ENCODE measurements around the gene TNFAIP3. TPM values are rescaled to one million over a fixed set of nuclear protein-coding genes. Genes with fewer than 3 reads are reported as not detected.

Gene TNFAIP3
- total RNA-seq, 1 experiment from 2014 or later: 7.8 TPM

- no peaks in the 10 kb centered on the region for H3K9me3 ChIP-seq (replicated peaks)
- H3K27me3 ChIP-seq (replicated peaks): no peaks in the 10 kb centered on the region
- H3K27ac ChIP-seq: no peak overlapping the region
- no peak for DNase-seq (ENCODE audit: low read depth in 1 of 2, low spot score in 2 of 2)
- H3K4me3 ChIP-seq: no peak overlapping the region
- peaks cover 4% of the 10 kb centered on the region; the same call in 1 of the 2 replicates for H3K36me3 ChIP-seq
- peaks cover 10% of the 10 kb centered on the region for H3K4me1 ChIP-seq (replicated peaks)
Measured at GRCh38 chr6:137862419-137863090, 4.5 kb upstream of the TNFAIP3 start.

GRCh38 chr6:137863091-137863797 lies 3.8 kb upstream of the TNFAIP3 start:
- Histone ChIP-seq H3K27ac (no peak overlapping the region), H3K4me1 (replicated peaks) (peaks cover 10% of the 10 kb centered on the region), H3K36me3 (peaks cover 4% of the 10 kb centered on the region; the same call in 1 of the 2 replicates), H3K27me3 (replicated peaks) (no peaks in the 10 kb centered on the region), H3K4me3 (no peak overlapping the region), H3K9me3 (replicated peaks) (no peaks in the 10 kb centered on the region)
- DNase-seq (ENCODE audit: low read depth in 1 of 2, low spot score in 2 of 2): no peak

DNA sequence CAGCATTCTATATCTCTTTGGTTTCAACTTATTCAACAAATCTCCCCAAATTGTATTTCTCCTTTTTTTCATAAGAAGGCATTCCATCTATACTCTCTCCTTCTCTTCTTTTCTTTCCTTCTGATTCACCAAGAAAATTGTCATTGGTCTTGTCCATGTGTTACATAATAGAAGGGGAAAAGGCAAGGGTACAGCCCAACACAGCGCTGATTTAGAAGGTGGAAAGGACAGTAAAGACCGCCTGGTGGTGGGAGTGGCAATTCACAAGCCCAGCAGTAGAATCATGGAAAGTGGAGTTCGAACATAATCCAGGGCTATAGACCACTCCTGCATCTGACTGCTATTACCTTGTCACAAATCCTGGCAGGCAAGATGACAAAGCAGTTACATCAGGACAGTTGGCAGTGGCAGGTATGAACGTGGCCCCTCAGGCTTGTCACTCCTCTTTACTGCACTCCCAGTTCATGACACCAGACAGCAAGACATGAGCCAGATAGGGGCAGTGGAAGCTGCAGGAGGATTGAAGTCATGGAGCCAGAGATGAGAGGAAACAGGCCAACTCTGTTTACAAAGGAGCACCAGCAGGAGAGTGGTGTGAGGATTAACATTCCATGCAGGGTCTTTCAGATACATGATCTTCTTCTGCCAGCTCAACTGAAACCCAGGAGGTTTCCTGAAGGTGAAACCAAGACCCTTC lies 2.1 kb upstream of the TNFAIP3 start:
- no peak overlapping the region for H3K4me3 ChIP-seq
- no peaks in the 10 kb centered on the region for H3K27me3 ChIP-seq (replicated peaks)
- peaks cover 10% of the 10 kb centered on the region for H3K36me3 ChIP-seq
- H3K27ac ChIP-seq: no peak overlapping the region
- no peaks in the 10 kb centered on the region for H3K9me3 ChIP-seq (replicated peaks)
- DNase-seq (ENCODE audit: low read depth in 1 of 2, low spot score in 2 of 2): no peak
- peaks cover 25% of the 10 kb centered on the region for H3K4me1 ChIP-seq (replicated peaks)

- H3K4me3 ChIP-seq: peak overlapping the region; percentile 87
- H3K27ac ChIP-seq: peak overlapping the region; percentile 86
Measured at GRCh38 chr6:137866200-137866913, 702 bp upstream of the TNFAIP3 start.

GRCh38 chr6:137867685-137868509 lies 838 bp downstream of the TNFAIP3 start:
- DNase-seq (ENCODE audit: low read depth in 1 of 2, low spot score in 2 of 2): peak in 1 of 2 experiments; percentile 40
- peak overlapping the region; percentile 78 for H3K27ac ChIP-seq

More at GRCh38 chr6:137866200-137866913, 702 bp upstream of the TNFAIP3 start:
- peaks cover 35% of the 10 kb centered on the region for H3K4me1 ChIP-seq (replicated peaks)
- DNase-seq (ENCODE audit: low read depth in 1 of 2, low spot score in 2 of 2): peak in 1 of 2 experiments; percentile 81
- no peaks in the 10 kb centered on the region for H3K27me3 ChIP-seq (replicated peaks)
- no peaks in the 10 kb centered on the region for H3K9me3 ChIP-seq (replicated peaks)
- H3K36me3 ChIP-seq: peaks cover 13% of the 10 kb centered on the region

GRCh38 chr6:137868721-137869548 lies 1.9 kb downstream of the TNFAIP3 start:
- no peak for DNase-seq (ENCODE audit: low read depth in 1 of 2, low spot score in 2 of 2)
- H3K27ac ChIP-seq: no peak overlapping the region
- peak overlapping the region; percentile 87 for H3K4me3 ChIP-seq
- H3K36me3 ChIP-seq: peaks cover 33% of the 10 kb centered on the region
- peaks cover 55% of the 10 kb centered on the region for H3K4me1 ChIP-seq (replicated peaks)
- no peaks in the 10 kb centered on the region for H3K9me3 ChIP-seq (replicated peaks)
- no peaks in the 10 kb centered on the region for H3K27me3 ChIP-seq (replicated peaks)

More at GRCh38 chr6:137867685-137868509, 838 bp downstream of the TNFAIP3 start:
- Histone ChIP-seq H3K9me3 (replicated peaks) (no peaks in the 10 kb centered on the region), H3K27me3 (replicated peaks) (no peaks in the 10 kb centered on the region), H3K36me3 (peaks cover 27% of the 10 kb centered on the region), H3K4me1 (replicated peaks) (peaks cover 45% of the 10 kb centered on the region), H3K4me3 (peak overlapping the region; percentile 87)

DNA sequence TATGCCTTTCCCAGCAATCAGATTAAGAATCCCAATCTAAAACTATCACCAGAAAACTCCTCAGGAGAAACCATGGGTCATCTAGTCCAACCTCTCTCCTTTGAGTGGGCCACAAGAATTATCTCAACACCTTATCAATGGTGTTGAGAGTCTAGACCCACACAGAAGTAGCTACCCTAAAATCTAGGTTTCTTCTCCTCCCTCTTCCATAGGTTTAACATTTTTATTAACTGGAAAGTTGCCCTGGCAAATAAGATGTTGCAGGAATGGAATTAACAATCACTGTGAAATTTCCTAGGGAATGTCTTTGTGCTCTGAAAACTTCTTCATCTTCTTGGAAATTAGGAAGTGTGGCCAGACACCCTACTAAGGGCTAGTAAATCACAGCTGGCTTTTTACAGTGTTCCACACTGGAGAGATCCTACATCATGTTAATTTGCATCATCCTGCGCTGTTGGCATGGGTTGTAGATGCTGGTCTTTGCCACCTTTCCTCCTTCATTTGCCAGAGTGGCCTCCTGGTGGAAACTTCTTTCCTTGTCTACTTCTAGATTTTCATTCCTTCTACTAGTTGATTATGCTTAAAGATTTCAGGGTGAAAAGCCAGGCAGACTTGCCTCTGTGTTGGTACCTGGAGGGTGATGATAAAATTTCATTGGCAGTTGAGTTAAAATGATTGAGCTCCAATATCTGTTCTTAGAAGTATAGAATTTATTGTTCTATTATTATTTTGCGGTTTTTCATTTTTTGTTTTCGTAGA lies 2.7 kb downstream of the TNFAIP3 start:
- Histone ChIP-seq H3K4me3 (no peak overlapping the region), H3K4me1 (replicated peaks) (peaks cover 59% of the 10 kb centered on the region), H3K9me3 (replicated peaks) (no peaks in the 10 kb centered on the region), H3K27ac (no peak overlapping the region), H3K27me3 (replicated peaks) (no peaks in the 10 kb centered on the region), H3K36me3 (peaks cover 41% of the 10 kb centered on the region)
- DNase-seq (ENCODE audit: low read depth in 1 of 2, low spot score in 2 of 2): no peak

- no peaks in the 10 kb centered on the region for H3K9me3 ChIP-seq (replicated peaks)
- peaks cover 59% of the 10 kb centered on the region for H3K4me1 ChIP-seq (replicated peaks)
- no peak overlapping the region for H3K4me3 ChIP-seq
- H3K27me3 ChIP-seq (replicated peaks): no peaks in the 10 kb centered on the region
- no peak overlapping the region for H3K27ac ChIP-seq
- peaks cover 47% of the 10 kb centered on the region for H3K36me3 ChIP-seq
- no peak for DNase-seq (ENCODE audit: low read depth in 1 of 2, low spot score in 2 of 2)
Measured at GRCh38 chr6:137870308-137870644, 3.2 kb downstream of the TNFAIP3 start.

DNA sequence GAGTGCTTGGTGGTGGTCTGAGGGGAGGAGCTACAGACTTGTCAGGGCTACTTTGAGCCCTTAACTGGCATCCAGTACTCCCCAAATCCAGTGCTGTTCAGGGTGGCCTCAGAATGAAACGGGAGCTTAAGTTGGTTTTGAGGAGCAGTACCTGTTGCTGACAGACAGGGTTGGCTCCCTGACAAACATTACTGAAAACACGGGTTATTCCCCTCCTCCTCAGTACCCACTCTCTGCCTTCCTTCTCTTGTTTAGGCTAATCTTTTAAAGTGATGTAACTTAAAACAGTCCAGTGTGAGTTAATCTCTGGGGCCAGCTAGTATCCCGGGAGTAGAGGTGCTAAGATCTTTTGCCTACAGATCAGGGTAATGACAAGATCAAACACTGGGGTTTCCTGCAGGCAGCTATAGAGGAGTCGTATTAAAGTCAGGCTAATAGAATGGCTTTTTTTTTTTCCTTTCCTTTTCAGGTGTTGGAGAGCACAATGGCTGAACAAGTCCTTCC lies 3.7 kb downstream of the TNFAIP3 start:
- H3K27me3 ChIP-seq (replicated peaks): no peaks in the 10 kb centered on the region
- no peaks in the 10 kb centered on the region for H3K9me3 ChIP-seq (replicated peaks)
- H3K27ac ChIP-seq: no peak overlapping the region
- H3K4me3 ChIP-seq: no peak overlapping the region
- no peak for DNase-seq (ENCODE audit: low read depth in 1 of 2, low spot score in 2 of 2)
- H3K4me1 ChIP-seq (replicated peaks): peaks cover 59% of the 10 kb centered on the region
- peaks cover 52% of the 10 kb centered on the region for H3K36me3 ChIP-seq

- H3K4me1 ChIP-seq (replicated peaks): peaks cover 55% of the 10 kb centered on the region
- H3K27ac ChIP-seq: no peak overlapping the region
- no peaks in the 10 kb centered on the region for H3K9me3 ChIP-seq (replicated peaks)
- no peak for DNase-seq (ENCODE audit: low read depth in 1 of 2, low spot score in 2 of 2)
- H3K4me3 ChIP-seq: no peak overlapping the region
- H3K27me3 ChIP-seq (replicated peaks): no peaks in the 10 kb centered on the region
- H3K36me3 ChIP-seq: peaks cover 57% of the 10 kb centered on the region
Measured at GRCh38 chr6:137871291-137871690, 4.2 kb downstream of the TNFAIP3 start.

GRCh38 chr6:137871831-137872454 lies 4.9 kb downstream of the TNFAIP3 start:
- Histone ChIP-seq H3K4me3 (no peak overlapping the region), H3K36me3 (peaks cover 63% of the 10 kb centered on the region), H3K27me3 (replicated peaks) (no peaks in the 10 kb centered on the region), H3K9me3 (replicated peaks) (no peaks in the 10 kb centered on the region), H3K4me1 (replicated peaks) (peaks cover 52% of the 10 kb centered on the region), H3K27ac (no peak overlapping the region)
- DNase-seq (ENCODE audit: low read depth in 1 of 2, low spot score in 2 of 2): no peak

All from SJSA1 (cell line).